ENCODE results near the gene ABCG1.

ABCG1 gene

DNA sequence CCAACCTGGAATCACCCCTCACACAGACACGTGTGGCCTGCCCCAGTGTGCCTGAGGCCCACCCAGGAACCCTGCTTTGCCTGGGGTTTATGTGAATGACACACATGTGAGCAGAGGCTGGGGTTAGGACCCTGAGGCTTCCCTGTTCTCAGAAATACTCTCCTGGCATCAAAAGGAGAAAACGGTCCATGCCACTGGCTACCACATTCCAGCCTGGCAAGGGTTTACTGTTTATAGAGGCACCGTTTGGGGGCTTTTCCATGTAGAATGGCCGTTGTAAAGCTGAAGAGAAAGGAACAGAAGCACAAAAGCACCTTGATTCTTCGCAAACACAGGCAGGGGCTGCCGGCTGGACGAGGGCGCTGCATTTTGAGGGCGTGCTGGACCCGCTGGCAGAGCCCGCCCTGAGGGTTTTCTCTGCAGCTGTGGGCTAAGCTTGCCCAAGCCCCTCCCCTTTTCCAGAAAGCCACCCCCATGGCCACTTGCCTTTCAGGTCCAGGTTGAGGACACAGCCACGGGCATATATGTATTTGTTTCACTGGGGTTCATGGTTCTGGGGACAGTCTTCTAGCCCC lies 83.2 kb downstream of the ABCG1 start:
- no peak for DNase-seq

DNA sequence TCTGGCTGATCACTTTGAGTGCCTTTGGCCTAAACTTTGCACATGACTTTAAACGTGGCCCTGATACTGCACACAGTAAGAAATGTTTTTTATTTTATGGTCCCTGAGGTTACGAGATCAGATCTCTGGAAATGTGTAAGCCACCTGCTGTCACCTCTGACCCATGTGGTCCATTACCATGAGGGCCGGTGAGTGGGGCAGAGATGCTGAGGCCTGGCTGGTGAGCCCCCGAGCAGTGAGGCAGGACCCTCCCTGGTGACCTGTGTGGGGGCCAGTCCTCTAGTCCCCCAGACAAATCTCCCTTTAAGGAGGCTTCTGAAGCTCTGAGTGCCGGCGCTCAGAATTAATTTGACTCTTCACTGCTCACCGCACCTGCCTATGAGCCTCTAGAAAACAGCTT lies 83.9 kb downstream of the ABCG1 start:
- no peak for DNase-seq

DNA sequence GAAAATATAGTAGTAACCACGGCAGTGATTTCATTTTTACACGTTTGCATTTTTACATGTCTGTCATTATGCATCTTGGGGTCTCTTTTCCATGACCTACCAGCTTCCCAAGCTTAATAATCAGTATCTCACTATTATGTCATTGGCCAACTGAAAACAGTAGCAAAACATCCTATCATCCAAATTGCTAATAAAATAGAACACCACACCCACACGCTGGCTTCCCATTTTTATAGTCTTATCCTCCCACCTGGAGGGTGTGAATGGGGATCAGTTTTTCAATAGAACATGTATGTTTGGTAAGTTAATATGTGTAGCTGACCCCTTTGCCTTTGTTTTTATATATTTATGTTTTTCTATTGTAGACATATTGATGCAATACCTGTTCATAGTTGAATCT lies 84.5 kb downstream of the ABCG1 start:
- DNase-seq, result no peak

DNA sequence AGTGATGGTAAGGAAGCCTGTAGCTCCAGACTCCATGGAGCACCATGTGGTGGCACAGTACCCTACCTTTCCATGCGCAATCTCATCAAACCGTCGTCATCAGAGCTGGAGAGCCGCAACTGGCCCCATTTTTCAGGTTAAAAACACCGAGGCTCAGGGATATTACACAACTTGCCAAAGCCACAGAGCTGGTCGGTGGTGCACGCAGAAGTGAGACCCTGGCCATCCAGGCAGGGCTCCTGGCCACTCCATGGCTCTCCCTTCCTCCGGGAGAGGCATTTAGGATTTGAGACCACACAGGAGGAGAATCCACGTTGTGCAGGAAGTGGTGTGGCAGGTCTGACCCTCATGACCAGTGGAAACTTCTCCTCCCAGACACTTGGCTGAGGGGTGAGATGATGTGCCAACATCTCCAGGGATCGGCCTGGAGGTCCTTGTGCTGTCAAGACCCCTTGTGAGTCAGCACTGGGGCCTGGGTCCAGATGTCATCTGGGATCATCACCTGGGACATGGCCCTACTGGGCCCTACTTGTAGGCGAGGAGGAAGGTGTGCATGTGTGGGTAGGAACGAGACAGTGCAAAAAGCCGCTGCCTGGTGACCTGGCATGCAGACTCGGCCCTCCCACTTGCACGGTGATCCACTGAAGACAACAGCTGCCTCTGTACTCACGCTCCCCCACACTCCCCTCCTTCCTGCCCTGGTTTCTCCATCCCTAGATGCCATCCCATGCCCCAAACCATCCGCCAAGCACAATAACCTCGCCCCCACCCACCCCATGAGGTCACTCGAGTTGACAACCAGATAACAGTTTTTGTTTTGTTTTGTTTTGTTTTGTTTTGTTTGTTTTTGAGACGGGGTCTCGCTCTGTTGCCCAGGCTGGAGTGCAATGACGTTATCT lies 85.9 kb downstream of the ABCG1 start:
- no peak for DNase-seq

DNA sequence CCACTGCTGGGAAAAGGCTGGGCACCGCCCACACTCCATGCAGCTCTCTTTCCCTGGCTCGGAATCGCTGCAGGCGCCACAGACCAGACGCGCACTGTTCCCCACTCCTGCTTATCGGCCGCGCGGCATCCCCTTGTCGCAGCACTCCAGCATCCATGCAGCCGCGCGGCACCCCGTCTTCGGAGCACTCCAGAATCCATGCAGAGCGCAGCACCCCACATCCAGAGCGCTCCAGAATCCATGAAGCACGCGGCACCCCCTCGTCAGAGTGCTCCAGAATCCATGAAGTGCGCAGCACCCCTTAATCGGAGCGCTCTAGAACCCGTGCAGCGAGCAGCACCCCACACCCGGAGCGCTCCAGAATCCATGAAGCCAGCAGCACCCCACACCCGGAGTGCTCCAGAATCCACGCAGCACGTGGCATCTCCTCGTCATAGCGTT lies 86.8 kb downstream of the ABCG1 start:
- DNase-seq, result no peak

DNA sequence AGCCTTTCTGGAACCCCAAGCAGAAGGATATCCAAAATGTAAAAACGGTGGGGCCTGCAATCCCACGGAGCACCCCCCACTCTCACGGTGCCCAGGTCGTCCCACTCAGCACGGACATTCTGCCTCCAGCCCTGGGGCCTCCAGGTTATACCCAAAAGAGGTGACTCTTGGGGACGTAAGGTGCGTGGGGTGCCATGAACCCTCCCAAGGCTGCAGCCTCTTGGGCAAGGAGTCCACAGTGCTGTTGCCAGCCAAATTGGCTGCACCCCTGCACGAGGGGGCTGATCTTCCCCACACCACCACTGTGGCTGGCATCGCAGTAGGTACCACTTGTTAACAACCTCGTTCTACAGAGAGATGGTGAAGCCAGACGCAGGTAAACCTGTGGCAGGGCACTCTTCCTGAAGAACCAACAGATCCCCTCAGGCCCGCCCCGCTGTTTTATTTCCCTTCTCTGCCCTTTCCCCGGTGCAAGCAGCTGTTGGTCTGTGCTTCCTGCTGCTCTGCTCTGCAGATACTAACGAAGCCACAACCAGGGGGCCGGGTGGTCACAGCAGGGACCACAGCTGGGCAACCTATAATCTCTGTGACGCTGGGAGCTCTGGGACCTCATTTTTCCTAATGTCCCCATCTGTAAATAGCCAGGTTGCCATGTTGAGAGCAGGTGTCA lies 87.6 kb downstream of the ABCG1 start:
- DNase-seq, result no peak

DNA sequence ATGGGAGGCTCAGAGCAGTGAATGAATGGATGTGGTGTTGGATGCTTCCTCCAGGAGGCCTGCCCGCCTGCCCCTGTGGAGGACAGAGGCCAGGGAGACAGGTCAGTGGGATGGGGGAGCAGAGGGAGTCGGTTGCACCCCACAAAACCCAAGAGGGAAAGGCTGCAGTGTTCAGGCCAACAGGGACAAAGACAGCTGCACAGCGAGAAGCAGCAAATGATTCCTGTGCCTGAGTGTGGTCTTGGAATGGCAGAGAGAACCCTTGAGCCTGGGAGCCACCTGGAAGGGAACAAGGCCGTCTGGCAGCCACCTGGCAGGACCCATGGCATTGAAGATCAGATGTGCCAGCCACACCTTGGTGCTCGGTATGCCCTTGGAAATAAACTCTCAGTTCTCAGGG lies 88.2 kb downstream of the ABCG1 start:
- no peak for DNase-seq

DNA sequence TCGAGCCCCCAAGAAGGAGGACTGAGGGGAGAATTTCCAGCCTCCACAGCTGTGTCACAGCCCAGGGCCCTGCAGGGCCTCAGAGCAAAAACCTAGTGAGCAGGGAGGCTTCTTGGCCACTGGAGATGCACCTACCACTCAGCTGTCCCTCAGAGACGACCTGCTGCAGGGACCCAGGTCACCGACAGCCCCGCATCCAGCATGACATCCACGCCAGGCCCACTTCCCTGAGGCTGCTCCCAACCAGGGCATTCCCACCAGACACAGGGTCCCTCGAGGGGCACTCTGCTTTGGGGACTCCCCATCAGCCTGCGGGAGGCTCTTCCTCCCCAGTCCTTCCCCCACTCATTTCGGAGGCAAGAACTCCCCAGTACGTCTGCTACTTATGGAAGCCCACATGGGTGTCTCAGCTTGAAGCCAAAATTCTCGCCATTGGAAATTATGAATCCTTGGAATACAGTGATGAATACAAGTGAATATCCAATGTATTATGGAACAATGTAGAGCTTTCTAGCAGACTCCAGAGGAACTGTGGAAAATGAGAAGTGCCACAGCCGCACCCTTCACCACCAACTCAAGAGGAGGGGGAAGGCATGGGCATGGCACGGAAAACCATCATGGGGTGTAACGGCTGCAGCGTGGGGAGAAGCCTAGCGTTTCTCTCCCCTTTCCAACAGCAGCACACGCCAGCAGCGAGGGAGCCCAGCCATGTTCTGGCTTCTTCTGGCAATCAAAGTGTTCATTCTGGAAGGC lies 89.4 kb downstream of the ABCG1 start:
- no peak for DNase-seq

DNA sequence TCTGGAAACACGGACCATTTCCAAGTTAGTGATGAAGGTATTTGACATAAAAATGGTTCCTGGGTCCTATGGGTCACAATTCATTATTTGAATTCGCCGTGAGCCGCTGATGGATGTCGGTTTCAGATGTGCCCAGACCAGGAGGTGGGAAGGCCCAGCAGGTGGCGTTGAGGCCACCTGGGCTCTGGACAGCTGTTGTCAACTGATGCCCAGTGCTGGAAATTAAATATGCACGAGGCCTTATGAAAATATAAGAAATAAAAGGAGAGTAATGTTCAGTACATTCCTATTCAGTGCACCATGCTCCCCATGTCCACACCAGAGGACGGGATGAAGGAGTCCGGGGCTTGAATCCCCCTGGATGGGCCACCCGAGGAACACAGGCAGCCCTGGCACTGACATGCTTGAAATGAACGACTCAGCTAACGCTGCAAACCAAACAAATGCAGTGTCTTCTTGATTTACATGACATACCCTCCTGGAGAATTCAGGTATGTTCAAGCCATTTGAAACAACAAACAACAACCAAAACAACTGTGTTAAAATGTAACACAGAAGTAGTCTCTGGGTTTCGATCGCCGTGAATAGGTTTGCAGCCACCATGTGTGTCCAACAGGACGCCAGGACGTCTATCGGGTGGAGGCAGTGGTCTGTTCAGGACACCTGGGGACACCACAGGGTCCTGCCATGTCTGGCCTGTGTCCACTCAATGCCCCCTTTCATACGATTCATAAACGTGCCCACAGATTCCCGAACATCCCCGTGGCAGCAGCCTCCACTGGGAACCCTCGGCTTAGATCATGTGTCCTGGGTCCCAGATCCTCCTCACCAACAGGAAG lies 90.2 kb downstream of the ABCG1 start:
- peak in 1 of 58 donors; percentile 5 for DNase-seq

DNA sequence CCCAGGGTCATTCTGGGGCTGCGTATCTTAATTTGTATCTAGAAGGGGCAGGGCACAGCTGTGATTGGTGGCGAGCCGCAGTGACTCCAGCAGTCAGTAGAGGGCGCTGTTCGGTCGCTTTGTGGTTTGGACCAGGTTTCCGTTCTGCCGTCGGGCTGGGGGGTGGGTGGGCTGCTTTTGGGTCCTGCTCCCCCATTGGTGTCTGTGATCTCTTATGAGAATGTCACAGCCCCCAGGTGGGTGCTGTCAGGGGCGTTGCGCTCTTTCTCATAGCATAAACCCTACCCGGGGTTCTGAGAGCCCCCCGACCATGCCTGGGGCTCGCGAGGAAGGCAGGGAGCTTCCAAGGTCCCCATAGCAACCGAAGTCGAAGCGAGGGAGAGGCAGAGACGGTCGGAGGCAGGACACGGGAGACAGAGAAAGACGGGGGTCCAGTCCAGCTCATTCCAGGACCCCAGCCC lies 90.8 kb downstream of the ABCG1 start:
- DNase-seq, result peak in 32 of 58 donors; percentile 4 to 73 (median 26)

DNA sequence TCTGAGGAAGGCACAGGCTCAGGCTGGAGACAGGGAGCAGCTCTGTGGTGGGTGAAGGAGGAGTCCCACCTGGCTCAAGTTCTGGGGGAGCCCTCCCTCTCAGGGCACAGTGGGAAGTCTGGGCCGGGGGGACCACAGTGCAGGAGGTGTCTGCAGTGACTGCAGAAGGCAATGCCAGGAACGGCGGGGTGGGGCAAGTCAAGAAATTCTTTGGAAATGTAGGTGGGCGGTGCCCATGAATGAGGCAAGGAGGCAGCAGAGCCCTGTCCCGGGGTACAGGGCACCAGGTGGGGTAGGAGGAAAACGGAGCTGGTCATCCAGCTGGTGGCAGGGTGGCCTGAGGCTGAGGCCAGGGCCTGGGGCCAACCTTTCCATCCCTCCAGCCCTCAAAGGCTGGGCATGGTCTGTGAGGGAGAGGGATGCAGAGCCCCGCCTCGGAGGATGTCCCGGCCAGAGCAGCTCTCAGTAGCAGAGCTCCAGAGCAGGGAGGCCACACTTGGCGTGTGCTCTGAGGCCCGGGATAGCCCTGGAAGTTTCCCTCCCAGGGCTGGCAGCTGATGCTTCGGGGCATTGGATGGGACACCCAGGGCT lies 91.6 kb downstream of the ABCG1 start:
- no peak for DNase-seq

DNA sequence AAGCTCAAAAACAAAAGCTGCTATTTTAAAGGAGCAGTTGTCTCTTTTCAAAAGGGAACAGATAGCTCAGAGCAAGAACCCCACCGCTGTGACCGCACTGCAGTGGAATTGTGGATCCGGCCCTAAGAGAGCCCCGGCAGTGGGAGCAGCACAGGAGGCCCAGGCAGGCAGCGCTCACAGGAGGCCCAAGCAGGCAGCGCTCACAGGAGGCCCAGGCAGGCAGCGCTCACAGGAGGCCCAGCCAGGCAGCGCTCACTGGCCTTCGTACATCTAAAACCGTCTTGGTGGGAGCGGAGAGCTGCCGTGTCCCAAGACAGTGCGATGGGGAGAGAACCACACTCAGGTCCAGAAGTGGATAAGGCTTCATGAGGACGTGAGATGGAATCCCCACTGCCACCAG lies 92.2 kb downstream of the ABCG1 start:
- DNase-seq, result no peak

DNA sequence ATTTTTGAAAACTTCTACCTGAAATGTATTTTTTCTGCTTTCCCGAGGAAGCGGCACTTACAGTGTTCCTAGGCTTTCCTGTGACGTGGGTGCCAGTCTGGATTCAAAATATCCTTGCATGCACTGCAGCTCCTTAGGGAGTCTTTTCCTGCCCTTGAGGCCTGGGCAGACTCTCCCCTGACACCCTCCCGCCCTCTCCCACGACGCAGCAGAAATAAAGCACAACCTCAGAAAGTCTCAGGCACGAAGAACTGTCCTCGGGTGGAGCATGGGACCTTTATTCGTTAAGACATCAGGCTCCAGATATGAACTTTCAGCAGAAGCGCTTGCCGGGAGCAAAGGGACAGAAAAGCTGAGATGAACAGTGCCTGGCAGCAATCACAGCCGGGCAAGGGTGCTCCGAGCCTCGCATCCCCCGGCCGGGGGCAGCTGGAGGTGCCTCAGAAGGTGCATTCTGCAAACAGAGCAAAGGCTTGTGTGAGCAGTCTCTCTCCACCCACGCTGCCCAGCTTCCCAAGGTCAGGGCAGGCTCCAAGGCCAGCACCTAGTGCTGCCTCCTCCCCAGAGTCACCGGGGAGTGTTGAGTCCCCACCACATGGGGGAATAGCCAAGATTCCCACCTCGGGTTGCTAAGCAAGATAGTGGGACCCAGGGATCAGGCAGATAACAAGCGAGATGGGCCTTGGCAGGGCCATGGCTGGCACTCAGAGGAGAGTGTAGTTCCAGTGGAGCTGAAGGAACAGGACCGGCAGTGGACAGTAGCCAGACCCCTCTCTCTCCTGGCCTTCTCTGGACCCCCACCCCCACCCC lies 93.1 kb downstream of the ABCG1 start:
- DNase-seq, result no peak

DNA sequence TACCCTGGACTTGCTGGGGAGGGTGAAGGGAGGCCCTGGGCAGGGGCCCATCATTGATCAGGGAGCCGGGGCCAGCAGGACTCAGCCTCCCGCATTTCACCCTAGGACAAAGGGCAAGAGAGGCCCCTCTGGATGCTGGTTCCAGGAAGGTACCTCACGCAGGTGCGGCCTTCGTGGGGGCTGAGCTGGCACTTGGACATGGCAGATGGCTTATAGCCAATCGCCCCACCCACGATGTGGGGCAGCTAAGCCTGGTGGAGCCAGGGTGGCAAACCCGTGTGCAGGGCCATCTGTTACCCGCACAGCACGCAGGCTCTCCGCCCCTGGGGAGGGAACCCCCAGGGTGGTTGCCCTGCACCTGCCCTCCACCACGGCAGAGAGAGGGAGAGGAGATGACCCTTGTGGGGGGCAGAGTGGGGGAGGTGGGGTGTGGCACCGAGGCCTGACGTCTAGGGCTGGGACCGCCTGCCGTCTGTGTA lies 93.7 kb downstream of the ABCG1 start:
- DNase-seq, result no peak

DNA sequence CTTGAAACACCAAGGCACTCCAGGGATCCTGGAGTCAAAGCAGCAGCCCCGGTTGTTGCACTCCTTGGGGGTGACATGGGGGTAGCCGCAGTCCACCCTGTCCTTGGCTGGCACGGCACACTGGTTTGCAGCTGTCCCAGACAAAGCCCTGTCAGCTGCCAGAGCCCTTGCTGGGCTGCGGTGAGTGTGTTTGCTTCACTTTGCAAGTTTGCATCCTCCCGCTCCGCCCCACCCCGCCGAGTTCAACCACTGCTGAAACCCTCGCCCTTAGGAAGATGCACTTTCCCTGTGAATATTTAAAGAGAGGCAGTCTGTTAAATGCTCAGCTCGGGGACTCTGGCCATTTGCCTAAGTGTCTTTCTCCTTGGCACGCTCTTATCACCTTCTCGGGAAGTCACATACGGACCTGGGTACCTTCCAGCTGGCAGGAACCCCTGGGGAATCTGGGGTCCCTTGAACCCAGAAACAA lies 94.6 kb downstream of the ABCG1 start:
- no peak for DNase-seq

DNA sequence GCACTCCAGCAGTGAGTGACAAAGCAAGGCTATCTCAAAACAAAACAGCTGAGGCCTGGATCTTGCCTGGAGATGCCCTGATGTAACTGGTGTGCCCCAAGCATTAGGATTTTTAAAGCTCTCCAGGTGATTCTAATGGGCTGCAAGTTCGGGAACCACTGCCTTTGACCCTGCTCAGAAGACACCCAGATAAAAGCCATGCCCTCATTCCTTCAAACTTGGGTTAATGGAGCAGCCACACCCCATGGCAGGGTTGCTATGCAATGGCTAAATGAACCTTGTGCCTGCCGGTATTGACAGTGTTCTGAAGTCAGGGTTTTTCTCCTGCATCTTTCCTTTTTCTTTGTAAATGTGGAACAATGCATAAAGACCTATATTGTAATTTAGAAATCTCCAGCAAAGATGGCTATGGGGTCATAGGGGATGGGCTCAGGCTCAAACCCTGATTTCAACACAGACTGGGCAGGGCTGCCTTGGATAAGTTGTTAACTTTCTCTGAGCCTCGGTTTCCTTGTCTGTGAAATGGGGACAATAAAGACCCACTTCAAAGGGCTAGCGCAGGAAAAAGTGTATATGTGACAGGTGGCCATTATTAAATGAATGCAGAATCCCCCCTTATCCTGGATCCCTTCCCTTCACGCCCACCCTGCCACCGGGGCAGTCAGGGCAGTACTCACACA lies 95.8 kb downstream of the ABCG1 start:
- no peak for DNase-seq

DNA sequence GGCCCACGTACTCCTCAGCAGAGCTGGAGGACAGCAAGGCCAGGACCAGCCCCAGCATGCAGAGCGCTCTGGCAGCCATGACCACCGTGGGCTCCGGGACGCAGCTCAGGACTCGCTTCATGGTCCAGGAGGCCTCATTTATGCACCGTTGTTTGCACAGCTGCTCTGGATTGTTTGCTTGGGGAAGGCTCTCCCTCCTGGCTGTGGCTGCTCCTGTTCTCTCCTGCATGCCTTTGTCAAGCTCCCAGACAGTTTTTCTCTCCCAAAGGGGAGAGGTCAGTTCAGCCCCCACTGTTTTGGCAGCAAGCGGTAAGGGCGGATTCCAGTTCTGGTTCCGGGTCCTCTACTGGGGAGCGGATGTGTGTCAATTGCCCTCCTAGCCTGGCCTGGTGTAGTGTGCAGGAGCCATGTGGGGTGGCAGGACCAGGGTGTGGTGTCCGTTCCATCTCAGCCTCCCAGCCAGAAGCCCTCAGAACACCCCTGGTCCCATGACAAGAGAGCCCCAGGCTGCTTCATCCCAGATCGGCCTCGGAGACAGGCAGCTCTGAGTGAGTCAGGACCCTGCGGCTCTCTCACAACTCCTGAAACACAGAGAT lies 96.5 kb downstream of the ABCG1 start, which contains the start of gene TFF3:
TSS of gene TFF3 (minus strand) at position 114 of the 596 bp plus-strand sequence. CDS start at position 79, 35 bp downstream.
- DNase-seq, result no peak

DNA sequence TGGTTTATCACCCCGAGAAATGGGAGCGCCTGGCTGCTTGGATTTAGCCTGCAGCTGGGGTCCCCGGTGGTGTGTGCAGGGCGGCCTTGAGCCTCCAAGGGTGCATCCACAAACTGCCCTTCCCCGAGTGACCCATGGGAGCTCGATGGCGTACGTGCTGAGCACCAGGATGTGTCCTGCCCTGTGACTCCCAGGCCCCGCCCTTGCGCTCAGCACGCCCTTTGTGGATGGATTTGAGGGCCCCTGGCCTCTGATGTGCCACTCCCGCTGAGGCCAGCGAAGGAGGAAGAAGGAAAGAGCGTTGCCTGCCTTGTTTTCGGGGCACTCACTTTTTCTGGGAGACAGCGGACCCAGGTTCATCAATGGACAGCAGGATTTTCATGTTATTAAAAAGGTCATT lies 98.0 kb downstream of the ABCG1 start:
- no peak for DNase-seq
